ENCODE measurements around the gene PRDM13.
A peak's percentile ranks its signal among the peaks of the same experiment; 100 is the strongest.
"Not testable (repeated sequence)": the region's sequence is repeated elsewhere in the genome, so short reads cannot be mapped to it uniquely, and the experiment has no call there.

Gene PRDM13

DNA sequence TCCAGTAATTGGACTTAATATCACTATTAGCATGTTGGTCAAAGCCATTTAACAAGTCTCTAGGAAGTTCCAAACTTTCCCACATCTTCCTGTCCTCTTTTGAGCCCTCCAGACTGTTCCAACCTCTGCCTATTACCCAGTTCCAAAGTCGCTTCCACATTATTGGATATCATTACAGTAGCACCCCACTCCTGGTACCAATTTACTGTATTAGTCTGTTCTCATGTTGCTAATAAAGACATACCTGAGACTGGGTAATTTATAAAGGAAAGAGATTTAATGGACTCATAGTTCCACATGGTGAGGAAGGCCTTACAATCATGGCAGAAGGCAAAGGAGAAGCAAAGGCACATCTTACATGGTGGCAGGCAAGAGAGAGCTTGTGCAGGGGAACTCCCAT, 31.7 kb downstream of the PRDM13 start:
- not testable (repeated sequence) for DNase-seq

DNA sequence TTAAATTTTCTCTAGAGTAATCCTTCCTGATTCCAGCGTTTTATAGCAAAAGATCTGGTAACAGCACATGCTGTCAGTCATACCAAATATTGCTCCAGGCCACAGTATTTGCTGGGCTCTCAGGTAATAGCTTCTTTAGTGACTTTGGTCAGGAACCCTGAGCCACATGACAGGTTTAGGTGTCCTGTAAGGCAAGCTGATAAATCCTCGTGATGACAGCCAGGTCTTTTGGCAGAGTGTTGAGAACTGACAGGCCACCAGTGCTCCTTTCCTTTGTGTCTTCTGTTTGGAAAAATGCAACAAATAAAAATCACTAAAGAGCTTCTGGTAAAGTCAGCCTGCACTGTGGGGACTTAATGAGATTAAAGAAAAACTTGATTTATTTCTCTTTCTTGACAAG, 34.6 kb downstream of the PRDM13 start:
- DNase-seq: no peak

DNA sequence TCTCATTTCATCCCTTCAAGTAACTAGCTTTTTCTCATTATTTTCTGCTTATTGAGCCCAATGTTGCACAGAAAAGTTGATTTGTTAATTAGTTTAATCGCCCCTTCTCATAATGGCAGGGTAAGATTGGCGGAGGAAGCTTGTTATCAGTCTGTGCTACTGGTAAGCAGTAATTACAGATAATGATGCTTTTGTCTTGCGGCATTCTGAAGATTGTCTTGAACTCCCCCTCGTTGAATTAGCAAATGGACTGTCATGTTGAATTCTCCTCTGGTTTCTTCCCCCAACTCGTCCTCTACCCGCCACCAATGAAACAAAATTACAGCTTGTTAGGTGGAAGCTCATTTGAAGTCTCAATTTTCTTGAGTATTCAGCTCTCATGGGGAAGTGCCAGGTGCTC, 39.4 kb downstream of the PRDM13 start:
- peak; percentile 39 for DNase-seq

DNA sequence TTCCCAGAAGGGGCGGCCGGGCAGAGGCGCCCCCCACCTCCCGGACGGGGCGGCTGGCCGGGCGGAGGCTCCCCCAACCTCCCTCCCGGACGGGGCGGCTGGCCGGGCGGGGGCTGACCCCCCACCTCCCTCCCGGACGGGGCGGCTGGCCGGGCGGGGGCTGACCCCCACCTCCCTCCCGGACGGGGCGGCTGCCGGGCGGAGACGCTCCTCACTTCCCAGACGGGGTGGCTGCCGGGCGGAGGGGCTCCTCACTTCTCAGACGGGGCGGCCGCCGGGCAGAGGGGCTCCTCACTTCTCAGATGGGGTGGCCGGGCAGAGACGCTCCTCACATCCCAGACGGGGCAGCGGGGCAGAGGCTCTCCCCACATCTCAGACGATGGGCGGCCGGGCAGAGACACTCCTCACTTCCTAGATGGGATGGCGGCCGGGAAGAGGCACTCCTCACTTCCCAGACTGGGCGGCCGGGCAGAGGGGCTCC, 43.5 kb downstream of the PRDM13 start:
- not testable (repeated sequence) for DNase-seq

DNA sequence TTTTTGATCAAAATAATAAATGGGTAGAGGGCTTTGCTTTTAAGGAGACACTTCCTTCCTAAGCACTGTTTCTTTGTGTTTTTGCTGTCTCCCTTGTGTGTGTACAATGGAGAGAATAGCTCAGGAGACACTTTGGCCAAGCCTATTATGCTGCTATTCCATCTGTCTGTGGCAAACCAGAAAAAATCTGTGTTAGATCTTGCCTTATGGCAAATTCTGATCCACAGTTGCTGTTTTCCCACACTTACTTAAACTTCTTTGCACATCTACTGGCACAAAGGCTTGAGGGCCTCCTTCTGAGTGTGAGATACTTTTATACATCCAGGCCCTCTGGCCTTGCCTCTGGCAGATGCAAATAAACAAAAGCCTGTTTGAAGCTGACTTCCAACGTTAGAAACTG, 53.6 kb downstream of the PRDM13 start:
- DNase-seq: no peak

DNA sequence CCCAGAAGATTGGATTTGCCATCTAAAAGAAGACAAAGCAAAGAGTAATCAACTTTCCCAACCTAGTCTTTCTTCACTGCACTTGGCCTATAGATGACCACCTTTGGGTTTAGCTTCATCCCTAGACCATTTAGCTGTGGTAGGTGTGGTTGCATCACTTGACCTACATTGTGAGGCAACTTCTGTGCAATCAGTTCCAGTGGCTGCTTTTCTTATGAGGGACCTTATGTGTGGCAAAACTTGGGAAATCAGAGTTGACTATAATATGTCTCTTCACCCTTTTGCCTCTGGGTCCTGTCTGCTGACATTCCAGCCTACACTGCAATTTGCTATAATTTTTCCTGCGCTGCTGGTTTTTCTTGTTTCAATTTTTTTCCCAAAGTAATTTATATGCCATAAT, 55.2 kb downstream of the PRDM13 start:
- DNase-seq: no peak

DNA sequence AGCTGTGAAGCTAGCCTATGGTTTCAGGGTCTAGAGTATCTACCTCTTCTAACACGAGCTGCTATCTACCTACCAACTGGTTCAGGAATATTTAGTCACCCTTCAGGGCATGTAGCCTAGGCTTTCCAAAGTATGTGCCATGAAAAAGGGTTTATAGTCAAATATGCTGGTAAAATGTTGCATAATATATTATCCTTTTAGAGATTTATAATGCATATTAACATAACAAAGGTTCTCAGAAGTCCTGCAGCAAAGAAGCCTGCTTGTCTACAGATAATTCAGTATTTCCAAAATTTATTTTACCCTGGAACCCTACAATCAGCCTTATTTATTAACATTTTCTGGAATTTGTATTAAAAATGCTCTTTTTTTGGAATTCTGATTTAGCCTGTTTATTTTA, 56.0 kb downstream of the PRDM13 start:
- no peak for DNase-seq
